ENCODE measurements around the gene IPCEF1.

Gene IPCEF1

GRCh38 chr6:154356690-154357089 lies at the start of gene IPCEF1:
Gene IPCEF1, minus strand, starts transcription at chr6:154356803. Its CDS starts 90,856 bp downstream, at chr6:154265947.
- H3K4me3 ChIP-seq (ENCODE audit: low read depth, low read length) = no peak within 1 kb of the TSS
- peak; percentile 14 for DNase-seq (ENCODE audit: low read depth)
- TF ChIP-seq CTCF (IDR thresholded peaks at IDR 0.05; ENCODE audit: insufficient read depth, low read depth, low read length, missing control alignments) = no peak

GRCh38 chr6:154406301-154406700 lies 49.7 kb upstream of the IPCEF1 start:
- no peak for TF ChIP-seq CTCF (IDR thresholded peaks at IDR 0.05; ENCODE audit: insufficient read depth, low read depth, low read length, missing control alignments)
- no peak overlapping the region for H3K4me3 ChIP-seq (ENCODE audit: low read depth, low read length)
- DNase-seq (ENCODE audit: low read depth) = no peak

GRCh38 chr6:154404791-154405400 lies 48.3 kb upstream of the IPCEF1 start:
- no peak for DNase-seq (ENCODE audit: low read depth)
- TF ChIP-seq CTCF (IDR thresholded peaks at IDR 0.05; ENCODE audit: insufficient read depth, low read depth, low read length, missing control alignments) = no peak
- H3K4me3 ChIP-seq (ENCODE audit: low read depth, low read length) = no peak overlapping the region

- no peak for DNase-seq (ENCODE audit: low read depth)
- H3K4me3 ChIP-seq (ENCODE audit: low read depth, low read length) = no peak overlapping the region
- TF ChIP-seq CTCF (IDR thresholded peaks at IDR 0.05; ENCODE audit: insufficient read depth, low read depth, low read length, missing control alignments) = no peak
Observed at GRCh38 chr6:154403788-154404187, 47.2 kb upstream of the IPCEF1 start.

GRCh38 chr6:154402081-154402780 lies 45.6 kb upstream of the IPCEF1 start:
- H3K4me3 ChIP-seq (ENCODE audit: low read depth, low read length) = no peak overlapping the region
- DNase-seq (ENCODE audit: low read depth) = no peak
- TF ChIP-seq CTCF (IDR thresholded peaks at IDR 0.05; ENCODE audit: insufficient read depth, low read depth, low read length, missing control alignments) = no peak

- H3K4me3 ChIP-seq (ENCODE audit: low read depth, low read length) = no peak overlapping the region
- no peak for DNase-seq (ENCODE audit: low read depth)
- no peak for TF ChIP-seq CTCF (IDR thresholded peaks at IDR 0.05; ENCODE audit: insufficient read depth, low read depth, low read length, missing control alignments)
Observed at GRCh38 chr6:154399097-154399496, 42.5 kb upstream of the IPCEF1 start.

All from GM12865 (cell line).